ENCODE results near the gene ZNF445. TPM values are rescaled to one million over a fixed set of nuclear protein-coding genes. Genes with fewer than 3 reads are reported as not detected.

ZNF445 gene
- total RNA-seq, 1 experiment from 2014 or later = 11.9 TPM

- Histone ChIP-seq H3K4me1 (ENCODE audit: control insufficient read depth, insufficient read depth, low read length) (no peaks in the 10 kb centered on the region), H3K36me3 (ENCODE audit: control insufficient read depth, insufficient read depth, low read length) (peaks cover 7% of the 10 kb centered on the region), H3K9me3 (ENCODE audit: control insufficient read depth, insufficient read depth, low read depth, low read length) (peaks cover 21% of the 10 kb centered on the region; the same call in 1 of the 2 replicates), H3K4me3 (ENCODE audit: low read depth in 2 of 2, low read length in 2 of 2) (no peak overlapping the region), H3K27ac (ENCODE audit: low read length) (no peak overlapping the region), H3K27me3 (ENCODE audit: control insufficient read depth, insufficient read depth, low read length) (no peaks in the 10 kb centered on the region)
- POLR2A ChIA-PET = no interaction called here
- intact Hi-C loops (cut with micrococcal nuclease; ENCODE audit: unreplicated experiment) (no loop called here), in situ Hi-C loops (cut with HindIII; ENCODE audit: low pct_unique_long_range_greater_than_20kb, low sequenced_read_pairs) (no loop called here)
- CTCF ChIA-PET = no interaction called here
- TF ChIP-seq POLR2AphosphoS5 (IDR thresholded peaks at IDR 0.05; ENCODE audit: low read depth, low read length) (no peak), SIN3A (IDR thresholded peaks at IDR 0.05; ENCODE audit: borderline replicate concordance, insufficient read depth, low read depth, low read length) (no peak), REST (IDR thresholded peaks at IDR 0.05; ENCODE audit: insufficient read depth in 1 of 2, low read depth in 2 of 2, low read length in 1 of 2) (no peak), TCF7L2 (IDR thresholded peaks at IDR 0.05; ENCODE audit: low read depth, low read length) (no peak), CTCF (IDR thresholded peaks at IDR 0.05) (no peak)
- DNase-seq (ENCODE audit: low read depth, low spot score) = no peak
- no TSS peak for BruUV-seq (replicated peaks)
- no peak for ATAC-seq
Measured at GRCh38 chr3:44444896-44445691, 32.4 kb downstream of the ZNF445 start.

- H3K4me1 ChIP-seq (ENCODE audit: control insufficient read depth, insufficient read depth, low read length) = no peaks in the 10 kb centered on the region
- in situ Hi-C loops (cut with HindIII; ENCODE audit: low pct_unique_long_range_greater_than_20kb, low sequenced_read_pairs) (no loop called here), intact Hi-C loops (cut with micrococcal nuclease; ENCODE audit: unreplicated experiment) (no loop called here)
- ChIA-PET CTCF (no interaction called here), POLR2A (no interaction called here)
- no peaks in the 10 kb centered on the region for H3K27me3 ChIP-seq (ENCODE audit: control insufficient read depth, insufficient read depth, low read length)
- H3K9me3 ChIP-seq (ENCODE audit: control insufficient read depth, insufficient read depth, low read depth, low read length) = peaks cover 21% of the 10 kb centered on the region; the same call in 1 of the 2 replicates
- no peak overlapping the region for H3K27ac ChIP-seq (ENCODE audit: low read length)
- ATAC-seq = no peak
- BruUV-seq (replicated peaks) = no TSS peak
- H3K36me3 ChIP-seq (ENCODE audit: control insufficient read depth, insufficient read depth, low read length) = peaks cover 6% of the 10 kb centered on the region
- no peak for DNase-seq (ENCODE audit: low read depth, low spot score)
- no peak overlapping the region for H3K4me3 ChIP-seq (ENCODE audit: low read depth in 2 of 2, low read length in 2 of 2)
- TF ChIP-seq SIN3A (IDR thresholded peaks at IDR 0.05; ENCODE audit: borderline replicate concordance, insufficient read depth, low read depth, low read length) = no peak
- no peak for TF ChIP-seq REST (IDR thresholded peaks at IDR 0.05; ENCODE audit: insufficient read depth in 1 of 2, low read depth in 2 of 2, low read length in 1 of 2)
- TF ChIP-seq TCF7L2 (IDR thresholded peaks at IDR 0.05; ENCODE audit: low read depth, low read length) = no peak
- no peak for TF ChIP-seq CTCF (IDR thresholded peaks at IDR 0.05)
- TF ChIP-seq POLR2AphosphoS5 (IDR thresholded peaks at IDR 0.05; ENCODE audit: low read depth, low read length) = no peak
Measured at GRCh38 chr3:44444437-44444836, 33.0 kb downstream of the ZNF445 start.

Measured in Panc1 (cell line).